ENCODE data around the gene COL7A1. TPM values are rescaled to one million over a fixed set of nuclear protein-coding genes. Genes with fewer than 3 reads are reported as not detected.

Gene COL7A1
- total and polyA plus RNA-seq, 2 of the 13 experiments (the other 11 are each of a cell fraction or from before 2014, with no cell fraction given): 2.7 to 11.7 TPM

- no peak for TF ChIP-seq ZNF646 (CRISPR knock-in tag; IDR thresholded peaks at IDR 0.05)
- TF ChIP-seq ARID3A (IDR thresholded peaks at IDR 0.05; ENCODE audit: low read depth, low read length): no peak
- TF ChIP-seq ZGPAT (CRISPR knock-in tag; IDR thresholded peaks at IDR 0.05): 0 out of 2 replicates have a peak, but pooled peaks have one; percentile 29
- no peak for TF ChIP-seq TRIM24 (CRISPR knock-in tag; IDR thresholded peaks at IDR 0.05)
- no peak for TF ChIP-seq SMAD9 (CRISPR knock-in tag; IDR thresholded peaks at IDR 0.05)
- no peak for TF ChIP-seq FOXC1 (CRISPR knock-in tag; IDR thresholded peaks at IDR 0.05; ENCODE audit: borderline replicate concordance)
- no peak for TF ChIP-seq POLR2G (IDR thresholded peaks at IDR 0.05; ENCODE audit: low read depth, low read length)
- TF ChIP-seq ZNF253 (CRISPR knock-in tag; IDR thresholded peaks at IDR 0.05; ENCODE audit: borderline replicate concordance): no peak
- no peak for TF ChIP-seq EEA1 (CRISPR knock-in tag; IDR thresholded peaks at IDR 0.05; ENCODE audit: borderline replicate concordance)
- TF ChIP-seq ZNF34 (CRISPR knock-in tag; IDR thresholded peaks at IDR 0.05; ENCODE audit: borderline replicate concordance): no peak
- 0 out of 2 replicates have a peak, but pooled peaks have one; percentile 20 for TF ChIP-seq ZNF770 (CRISPR knock-in tag; IDR thresholded peaks at IDR 0.05)
- TF ChIP-seq ZNF20 (CRISPR knock-in tag; IDR thresholded peaks at IDR 0.05): no peak
- no peak for TF ChIP-seq AGO2 (optimal IDR thresholded peaks at IDR 0.05; ENCODE audit: low read depth, low read length)
- TF ChIP-seq HOMEZ (CRISPR knock-in tag; IDR thresholded peaks at IDR 0.05; ENCODE audit: low read depth): no peak
- TF ChIP-seq IKZF1 (IDR thresholded peaks at IDR 0.05): no peak
- no peak for TF ChIP-seq POLR2A (IDR thresholded peaks at IDR 0.05; ENCODE audit: insufficient read depth in 1 of 2, low read depth in 2 of 2, low read length in 2 of 2)
Measured at GRCh38 chr3:48555231-48555948, 39.7 kb downstream of the COL7A1 start (continued).

Measured in HepG2 (cell line).